ENCODE measurements around the gene FREM2.

The FREM2 gene

DNA sequence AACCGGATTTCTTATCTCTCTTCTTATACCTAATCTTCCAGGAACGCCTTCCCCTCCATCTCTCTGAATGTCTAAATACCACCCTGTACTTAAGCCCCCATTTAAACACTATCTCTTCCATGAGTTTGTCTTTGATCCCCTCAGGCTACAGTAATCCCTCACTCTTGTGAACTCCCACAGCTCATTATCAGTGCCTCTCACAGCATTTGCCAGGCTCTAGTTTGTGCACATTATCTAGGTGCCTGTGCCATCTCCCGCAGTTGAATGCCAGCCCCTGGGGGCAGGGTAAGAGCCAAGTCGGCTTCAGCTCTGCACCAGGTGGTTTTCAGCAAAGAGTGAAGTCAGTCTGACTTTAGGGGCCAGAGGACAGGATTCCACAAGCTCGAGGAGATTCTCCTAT is 71.4 kb downstream of the FREM2 start:
- no peak for DNase-seq (ENCODE audit: low read depth, low spot score)

DNA sequence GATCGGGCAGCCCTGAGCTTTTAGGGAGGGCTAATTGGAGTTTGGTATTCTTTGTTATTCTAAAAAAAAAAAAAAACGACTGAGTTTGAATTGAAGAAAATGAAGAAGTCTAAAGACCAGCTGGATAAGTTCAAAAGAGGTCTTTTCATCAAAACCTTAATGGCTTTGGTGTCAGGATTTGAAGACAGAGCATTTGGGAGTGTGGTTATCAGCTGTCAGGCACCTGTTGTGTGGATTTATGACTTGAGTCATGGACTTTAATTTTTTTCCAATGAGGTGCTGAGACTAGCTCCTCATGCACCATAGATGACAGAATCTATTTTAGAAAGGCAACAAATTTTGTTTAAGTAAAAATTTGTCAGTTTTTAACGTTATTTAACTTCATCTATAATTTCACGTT is 72.5 kb downstream of the FREM2 start:
- DNase-seq (ENCODE audit: low read depth, low spot score) = no peak

DNA sequence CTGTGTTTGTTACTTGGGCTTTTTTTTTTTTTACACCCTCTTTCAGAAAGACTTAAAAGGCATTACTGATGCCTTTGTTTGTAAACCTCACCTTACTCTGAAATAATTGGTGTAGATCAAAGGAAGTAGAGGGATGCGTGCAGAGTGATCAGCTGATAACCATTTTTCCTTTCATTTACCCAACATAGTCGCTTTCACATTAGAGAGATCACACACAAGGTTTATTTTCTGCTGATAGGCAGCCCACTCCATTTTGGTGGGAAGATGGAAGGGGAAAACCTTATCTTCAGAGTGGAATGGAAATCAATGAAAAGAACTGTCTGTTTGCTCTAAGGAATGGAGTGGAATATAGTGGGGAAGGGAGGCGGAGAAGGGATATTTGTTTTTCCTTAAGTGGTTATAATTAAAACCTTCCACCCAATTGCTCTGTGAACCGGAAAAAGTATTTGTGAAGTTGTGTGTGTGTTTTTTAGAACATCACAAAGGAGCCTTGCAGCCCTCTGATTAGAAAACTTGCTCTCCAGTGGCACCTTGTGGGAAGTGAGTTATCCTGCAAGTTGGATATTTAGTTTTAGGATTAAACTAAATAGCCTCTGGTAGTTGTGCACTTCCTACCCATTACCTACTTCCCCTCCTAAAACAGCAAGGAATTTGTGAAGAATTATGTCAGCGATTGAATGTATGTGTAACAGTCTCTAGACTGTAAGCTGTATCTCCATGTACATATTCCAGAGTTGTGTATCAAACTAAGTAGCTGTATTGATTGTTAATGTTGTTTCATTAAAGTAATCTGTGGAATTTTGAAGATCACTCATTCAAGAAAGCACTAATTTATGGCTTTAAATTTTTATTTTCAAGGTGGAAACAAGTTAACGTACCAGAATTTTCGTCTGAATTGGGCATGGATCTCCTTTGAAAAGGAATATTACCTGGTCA is 76.8 kb downstream of the FREM2 start:
- no peak for DNase-seq (ENCODE audit: low read depth, low spot score)

DNA sequence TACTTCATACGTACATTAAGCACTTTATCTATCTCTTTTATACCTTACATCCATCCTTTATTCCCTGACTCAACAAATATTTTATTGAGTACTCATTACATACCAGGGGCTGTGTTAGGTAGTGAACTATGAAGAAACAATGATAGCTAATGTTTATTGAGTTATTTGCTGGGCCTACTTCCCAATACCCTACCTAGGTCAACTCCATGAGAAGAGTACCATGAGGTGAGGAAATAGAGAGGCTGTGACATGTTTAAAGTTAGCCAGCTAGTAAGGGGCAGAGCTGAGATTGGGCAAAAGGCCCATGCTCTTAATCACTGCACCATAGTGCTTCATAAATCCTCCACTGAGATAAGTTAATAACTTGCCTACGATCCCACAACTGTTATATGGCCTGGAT is 79.9 kb downstream of the FREM2 start:
- DNase-seq (ENCODE audit: low read depth, low spot score) = no peak

DNA sequence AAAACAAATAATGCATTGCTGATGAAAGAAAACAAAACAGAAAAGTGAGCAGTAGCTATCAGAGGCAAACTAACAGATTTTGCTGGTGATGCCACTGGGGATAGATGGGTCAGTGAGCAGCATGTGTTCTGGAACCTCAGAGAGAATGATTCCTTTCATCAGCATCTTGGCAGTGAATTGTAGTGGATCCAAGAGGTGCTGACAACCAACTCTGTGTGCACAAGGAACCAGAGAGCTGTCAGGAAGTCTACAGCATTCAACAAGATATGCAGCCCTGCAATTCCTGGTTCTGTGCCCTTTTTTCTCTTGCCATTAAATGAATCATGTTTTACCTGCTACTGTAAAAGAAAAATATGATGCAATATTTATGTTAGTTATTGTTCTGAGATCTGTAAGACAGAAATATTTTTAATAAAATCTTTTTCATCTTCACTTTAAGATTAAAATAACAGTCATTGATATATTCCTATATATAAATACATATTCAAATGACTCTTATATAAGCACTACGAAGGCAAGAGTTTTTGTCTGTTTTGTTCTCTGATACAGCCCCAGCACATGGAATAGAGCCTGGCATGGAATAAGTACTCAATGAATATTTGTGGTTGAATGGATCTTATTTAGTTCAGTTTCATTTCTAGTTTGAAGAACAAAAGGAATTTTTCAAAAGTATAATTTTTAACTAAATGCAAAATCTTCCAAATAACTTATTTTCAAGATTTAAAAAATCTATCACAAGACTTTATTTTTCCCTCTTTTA is 80.8 kb downstream of the FREM2 start:
- no peak for DNase-seq (ENCODE audit: low read depth, low spot score)

DNA sequence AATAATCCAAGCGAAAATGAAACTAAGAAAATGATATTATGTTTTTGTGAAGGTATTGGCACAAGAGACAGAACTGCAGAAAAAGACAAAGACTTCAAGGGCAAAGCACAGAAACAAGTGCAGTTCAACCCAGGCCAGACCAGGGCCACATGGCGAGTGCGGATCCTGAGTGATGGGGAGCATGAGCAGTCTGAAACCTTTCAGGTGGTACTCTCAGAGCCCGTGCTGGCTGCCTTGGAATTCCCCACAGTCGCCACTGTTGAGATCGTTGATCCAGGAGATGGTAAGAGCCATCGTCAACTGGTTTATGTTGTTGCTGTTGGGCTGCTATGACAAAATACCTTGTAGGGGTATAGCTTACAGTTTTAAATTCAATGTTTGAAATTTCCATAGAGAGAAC is 82.6 kb downstream of the FREM2 start:
- DNase-seq (ENCODE audit: low read depth, low spot score) = no peak

DNA sequence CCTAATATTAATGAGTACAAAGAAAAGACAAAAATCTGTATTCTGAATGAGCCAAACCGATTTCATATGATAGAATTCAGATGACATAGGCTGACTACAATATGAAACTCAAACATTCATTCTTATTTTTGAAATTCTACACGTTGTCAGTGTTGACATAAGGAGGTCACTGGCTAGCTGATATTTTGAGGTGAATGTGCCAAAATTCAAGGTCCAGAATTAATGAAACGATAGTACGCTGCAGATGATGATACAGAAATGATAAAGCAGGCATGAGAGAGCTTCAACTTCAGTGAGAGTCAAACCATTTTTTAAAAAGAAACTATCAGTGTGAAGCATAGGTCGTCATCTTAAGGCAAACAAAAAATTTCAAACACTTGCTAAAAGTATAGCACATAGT is 88.2 kb downstream of the FREM2 start:
- DNase-seq (ENCODE audit: low read depth, low spot score) = no peak

DNA sequence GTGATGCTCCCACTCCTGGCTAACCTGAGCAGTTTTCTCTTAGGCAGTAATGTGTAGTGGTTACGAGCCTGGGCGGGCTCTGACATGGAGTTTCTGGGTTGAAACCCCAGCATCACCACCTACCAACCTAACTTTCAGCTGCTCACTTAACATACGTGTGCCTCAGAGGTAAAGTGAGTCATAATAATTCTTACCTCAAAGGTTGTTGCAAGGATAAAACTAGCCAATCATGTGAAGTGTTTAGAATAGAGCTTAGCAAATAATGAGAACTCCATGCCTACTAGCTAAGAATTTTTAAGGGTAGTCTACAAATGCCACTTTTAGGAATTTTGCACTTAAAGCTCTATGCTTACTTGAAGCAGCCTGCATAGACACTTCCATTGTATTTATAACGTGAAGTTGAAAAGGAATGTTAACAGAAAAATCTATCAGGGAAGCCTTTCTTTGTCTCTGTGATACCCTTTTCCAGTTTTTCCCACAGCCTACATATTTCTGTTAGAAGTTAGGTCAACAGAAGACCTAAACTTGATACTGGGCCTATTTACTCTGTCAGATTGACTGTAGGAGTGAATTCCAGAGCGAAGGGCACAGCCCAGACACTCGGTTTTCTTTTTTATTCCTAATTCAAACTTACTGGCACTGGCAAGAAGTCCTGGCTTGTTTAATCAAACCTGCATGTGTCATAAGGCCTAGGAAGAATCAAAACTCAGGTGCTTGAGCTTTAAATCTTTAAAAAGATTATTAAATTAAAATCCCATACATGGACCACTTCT is 90.7 kb downstream of the FREM2 start:
- no peak for DNase-seq (ENCODE audit: low read depth, low spot score)

DNA sequence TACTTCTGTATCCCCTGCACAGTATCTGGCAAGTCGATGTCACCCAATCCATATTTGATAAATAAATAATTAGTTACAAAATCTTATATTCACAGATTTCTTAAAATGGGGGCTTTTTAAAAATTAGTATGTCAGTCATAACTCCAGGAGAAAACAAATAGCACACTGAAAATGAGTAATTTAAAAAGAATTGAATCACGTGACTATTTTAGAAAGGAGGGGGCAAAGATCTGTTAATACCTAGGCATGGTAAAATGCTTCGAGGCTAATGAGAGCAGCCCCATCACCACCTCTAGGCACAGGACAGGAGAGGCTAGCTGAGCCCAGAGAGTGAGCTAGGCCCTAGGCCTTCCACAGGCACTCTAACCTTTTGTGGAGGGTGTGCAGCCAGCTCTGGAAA is 94.7 kb downstream of the FREM2 start:
- no peak for DNase-seq (ENCODE audit: low read depth, low spot score)

DNA sequence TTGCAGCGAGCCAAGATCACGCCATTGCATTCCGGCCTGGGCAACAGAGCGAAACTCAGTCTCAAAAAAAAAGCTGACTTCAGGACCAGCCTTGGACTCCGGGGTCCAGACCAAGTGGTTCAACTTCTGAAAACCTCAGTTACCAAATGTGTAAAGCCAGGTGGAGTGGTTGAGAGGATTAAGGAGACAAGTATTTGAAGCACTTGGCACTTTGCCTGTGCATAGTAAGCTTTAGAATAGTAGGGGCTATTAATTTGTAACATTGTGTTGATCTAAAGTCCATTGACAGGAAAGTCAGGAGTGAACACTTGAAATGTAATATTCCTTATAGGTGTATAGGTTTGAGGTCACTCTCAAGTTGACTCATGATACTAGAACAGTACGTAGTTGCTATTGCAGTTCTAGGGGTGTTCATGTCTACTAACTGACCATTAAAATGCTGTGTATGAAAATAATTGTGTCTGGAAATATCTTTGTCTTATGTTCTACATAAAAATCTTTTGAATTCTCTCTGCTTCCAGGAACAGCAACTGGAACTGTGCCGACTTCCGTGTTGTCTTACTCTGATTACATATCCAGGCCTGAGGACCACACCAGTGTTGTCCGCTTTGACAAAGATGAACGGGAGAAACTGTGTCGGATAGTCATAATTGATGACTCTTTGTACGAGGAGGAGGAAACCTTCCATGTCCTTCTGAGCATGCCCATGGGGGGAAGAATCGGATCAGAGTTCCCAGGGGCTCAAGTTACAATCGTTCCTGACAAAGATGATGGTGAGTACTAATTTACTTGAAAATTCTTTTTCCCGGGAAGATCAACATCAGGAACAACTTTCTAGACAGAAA is 97.4 kb downstream of the FREM2 start:
- DNase-seq (ENCODE audit: low read depth, low spot score) = no peak

DNA sequence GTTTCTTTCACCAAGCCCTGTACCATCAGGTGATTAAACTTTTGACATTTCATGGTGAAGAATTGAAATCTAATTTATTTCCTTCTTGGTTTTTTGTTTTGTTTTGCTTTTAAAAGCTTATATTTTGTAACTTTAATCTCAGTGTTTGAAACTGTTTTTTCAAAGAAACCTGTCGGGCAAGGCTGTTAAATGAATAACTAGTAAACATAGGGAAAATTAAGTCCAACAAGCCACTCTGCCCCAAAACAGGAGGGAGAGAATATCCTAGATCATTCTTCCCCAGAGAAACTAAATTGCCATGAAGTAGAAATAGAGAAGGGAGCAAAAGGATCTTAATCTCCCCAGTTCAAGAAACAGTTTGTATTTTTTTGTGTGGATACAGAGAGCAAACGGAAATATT is 98.2 kb downstream of the FREM2 start:
- no peak for DNase-seq (ENCODE audit: low read depth, low spot score)

DNA sequence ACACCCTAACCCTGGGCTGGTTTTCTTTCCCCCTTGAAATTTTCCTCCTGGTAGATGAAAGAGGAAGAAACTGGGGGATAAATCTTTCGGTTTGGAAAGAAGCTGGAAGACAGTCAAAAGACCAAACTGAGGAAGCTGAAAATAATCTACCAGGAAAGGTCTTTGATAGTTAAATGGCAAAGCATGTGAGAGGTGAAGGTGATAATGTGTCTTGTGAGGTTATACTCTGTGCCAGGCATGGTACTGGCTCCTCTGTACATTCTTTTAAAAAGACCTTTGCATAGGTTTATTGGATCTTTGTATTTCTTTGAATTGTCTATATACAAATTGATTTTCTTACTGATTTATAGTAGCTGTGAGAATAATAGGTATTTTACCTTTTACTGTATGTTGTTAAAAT is 98.6 kb downstream of the FREM2 start:
- no peak for DNase-seq (ENCODE audit: low read depth, low spot score)

DNA sequence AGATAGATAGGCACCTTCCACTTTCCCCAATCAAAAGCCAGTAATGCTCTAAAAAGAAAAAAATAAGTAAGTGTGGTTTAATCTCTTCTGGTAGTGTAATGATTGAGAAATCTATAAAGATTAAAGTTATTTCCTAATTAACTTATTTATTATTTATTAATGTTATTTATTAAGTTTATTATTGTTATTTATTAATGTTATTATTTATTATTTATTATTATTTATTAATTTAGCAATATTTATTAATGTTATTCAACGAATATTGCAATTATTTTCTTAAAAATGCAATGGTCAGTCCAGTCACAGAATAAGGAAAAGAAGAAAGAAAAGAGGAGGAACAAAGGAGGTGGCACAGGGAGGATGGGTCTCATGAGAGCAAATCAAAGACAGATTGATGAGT is 100.7 kb downstream of the FREM2 start:
- DNase-seq (ENCODE audit: low read depth, low spot score) = no peak

DNA sequence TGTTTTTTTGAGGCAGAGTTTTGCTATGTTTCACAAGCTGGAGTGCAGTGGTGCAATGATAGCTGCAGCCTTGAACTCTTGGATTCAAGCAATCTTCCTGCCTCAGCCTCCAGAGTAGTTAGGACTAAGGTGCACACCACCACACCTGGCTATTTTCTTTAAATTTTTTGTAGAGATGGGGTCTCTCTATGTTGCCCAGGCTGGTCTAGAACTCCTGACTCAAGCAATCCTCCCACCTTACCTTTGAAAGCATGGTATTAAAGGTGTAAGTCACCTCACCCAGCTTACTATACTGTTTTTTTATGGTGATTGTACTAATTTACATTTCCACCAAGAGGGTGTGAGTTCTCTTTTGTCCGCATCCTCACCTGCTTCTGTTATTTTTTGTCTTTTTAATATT is 110.0 kb downstream of the FREM2 start:
- DNase-seq (ENCODE audit: low read depth, low spot score) = no peak

DNA sequence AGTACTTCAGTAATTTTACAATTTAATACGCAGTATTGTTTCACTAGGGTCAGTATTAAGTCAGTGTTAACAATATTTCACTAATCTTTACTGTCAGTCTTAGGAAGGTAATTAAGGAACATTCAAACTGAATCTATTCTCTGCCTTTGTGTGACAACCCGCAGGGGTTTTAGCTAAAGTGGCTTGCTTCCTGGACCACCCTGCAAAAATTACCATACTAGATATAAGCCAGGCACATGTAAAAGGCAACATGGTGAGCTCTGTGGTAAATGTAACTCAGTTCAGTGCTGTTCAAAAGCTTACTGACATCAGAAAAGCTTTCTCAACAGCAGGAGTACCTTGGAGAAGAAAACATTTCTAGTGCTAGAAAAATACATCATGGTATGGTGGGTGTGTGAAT is 116.7 kb downstream of the FREM2 start:
- no peak for DNase-seq (ENCODE audit: low read depth, low spot score)

DNA sequence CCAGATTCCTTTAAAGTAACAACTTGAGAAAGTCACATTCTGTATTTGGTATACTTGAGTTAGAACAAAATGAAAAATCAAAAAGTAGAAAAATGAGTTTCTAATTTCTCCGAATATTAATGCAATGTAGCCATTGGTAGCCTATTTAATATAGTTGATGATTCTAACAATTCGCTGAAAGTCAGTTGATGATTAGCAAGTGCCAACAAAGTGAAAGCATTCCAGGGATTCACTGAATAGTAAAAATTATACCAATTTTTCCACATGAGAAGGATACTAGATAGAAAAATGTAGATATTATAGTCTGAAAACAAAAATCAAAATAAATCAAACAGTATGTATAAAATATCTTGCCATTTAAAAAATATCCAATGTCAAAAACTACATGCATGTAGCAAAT is 117.2 kb downstream of the FREM2 start:
- no peak for DNase-seq (ENCODE audit: low read depth, low spot score)

DNA sequence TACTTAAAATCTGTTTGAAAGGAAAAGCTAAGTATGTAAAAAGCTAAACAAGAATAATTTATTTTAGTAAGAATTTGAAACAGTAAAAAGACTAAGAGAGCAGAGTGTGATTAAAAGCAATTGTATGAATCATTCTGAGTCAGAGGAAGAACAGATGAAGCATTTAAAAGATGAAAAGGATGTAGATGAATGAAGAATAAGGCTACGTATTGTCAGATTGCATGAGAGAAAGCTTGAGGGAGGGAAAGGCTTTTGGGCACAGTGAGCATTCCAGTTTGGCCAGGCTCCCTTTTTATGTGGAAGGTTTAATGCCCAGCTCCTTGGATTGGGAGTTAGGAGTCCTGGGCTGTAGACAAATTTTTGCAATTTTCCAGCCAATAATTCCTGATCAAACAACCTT is 117.7 kb downstream of the FREM2 start:
- no peak for DNase-seq (ENCODE audit: low read depth, low spot score)

DNA sequence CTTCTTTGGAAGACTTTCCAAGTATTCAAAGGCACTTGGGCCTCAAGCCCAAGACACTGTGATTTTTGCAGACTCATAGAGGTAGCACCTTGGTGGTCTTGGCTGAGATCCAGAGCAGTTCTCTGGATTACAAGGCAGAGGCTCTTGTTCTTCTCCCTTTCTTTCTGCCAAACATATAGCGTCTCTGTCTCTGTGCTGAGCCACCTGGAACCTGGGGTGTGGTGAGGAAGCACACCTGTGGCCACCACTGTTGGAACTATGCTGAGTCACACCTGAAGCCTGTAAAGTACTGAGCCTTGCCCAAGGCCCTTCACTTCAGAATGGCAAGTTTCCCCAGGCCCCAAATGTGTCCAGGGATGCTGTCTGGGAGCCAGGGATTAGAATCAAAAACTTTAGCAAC is 127.5 kb downstream of the FREM2 start:
- DNase-seq (ENCODE audit: low read depth, low spot score) = no peak

DNA sequence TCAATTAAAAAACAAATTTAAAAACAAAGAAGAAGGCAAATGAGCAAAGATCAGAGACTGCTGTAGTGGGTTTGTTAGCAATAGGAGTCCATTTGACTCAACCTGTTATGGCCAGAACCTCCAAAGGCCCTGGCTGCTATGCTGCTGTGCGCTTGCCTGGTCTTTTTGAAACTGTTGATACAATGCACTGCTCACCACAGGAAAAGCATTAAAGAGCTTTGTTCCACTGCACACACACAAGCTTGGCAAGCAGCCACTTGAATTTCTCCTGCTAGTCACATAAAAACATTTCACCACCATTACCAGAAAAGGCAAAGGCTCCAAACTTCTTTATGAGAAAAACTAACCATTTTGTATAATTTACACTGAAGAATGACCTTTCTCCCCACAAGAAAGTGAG is 132.2 kb downstream of the FREM2 start:
- no peak for DNase-seq (ENCODE audit: low read depth, low spot score)

DNA sequence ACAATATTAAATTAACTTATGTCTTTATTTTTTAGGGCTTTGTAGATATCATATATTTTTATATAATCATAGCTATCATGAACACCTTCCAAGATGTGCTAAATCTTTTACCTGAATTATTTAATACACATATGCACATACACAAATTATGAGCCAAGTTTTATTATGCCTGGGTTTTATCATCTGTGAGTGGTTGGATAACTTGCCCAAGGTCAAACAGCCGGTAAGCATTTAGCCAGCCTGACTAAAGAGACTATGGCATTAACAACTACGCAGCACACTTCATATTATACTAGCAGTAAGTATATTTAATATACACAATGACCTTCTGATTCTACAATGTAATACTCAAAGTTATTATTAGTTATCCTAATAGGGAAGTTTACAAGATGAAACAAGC is 132.7 kb downstream of the FREM2 start:
- no peak for DNase-seq (ENCODE audit: low read depth, low spot score)

DNA sequence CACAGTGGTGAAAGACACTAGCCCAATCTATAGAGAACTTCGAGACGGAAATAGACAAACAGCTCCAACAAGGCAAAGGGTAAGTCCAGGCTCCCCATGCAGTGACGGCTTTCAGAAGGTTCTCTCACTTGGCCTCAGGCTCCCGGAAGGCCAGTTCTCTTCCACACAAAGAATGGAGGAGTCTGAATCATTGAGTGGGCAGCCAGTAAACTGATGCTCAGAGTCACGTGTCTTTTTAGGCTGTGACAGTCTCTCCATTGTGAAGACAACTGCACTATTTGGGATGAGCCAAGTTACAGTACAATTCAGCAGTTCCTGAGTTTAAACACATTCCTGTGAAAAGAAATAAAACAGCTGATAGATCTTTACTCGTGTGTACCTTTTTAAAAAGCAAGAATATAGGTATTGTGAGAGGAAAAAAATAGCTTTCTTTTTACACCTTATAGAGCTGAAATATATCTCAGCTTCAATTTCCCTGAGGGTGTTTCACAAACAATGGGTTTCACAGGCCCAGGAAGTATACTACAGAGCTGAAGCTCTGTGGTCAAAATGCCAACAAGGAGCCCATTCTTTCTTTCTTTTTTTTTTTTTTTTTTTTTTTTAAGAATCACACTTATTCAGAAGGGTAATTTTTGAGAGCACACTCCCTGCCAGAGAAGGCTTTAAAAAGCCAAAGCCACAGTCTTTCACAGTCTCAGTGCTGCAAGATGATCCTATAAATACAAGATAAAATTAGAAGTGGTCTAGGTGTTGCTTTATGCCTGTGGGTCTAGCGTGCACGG is 135.1 kb downstream of the FREM2 start:
- DNase-seq (ENCODE audit: low read depth, low spot score) = no peak
